Transverse colon (tissue), 4 donors: ENCODE measurements around the gene SLCO4A1.

ENCODE experiments used
- EP300 ChIP-seq: sonication (generic); formaldehyde crosslinking; IDR thresholded peaks from one replicate; pipeline ENCODE4 v1.6.1; 2017; ENCODE audit warnings: antibody characterized with exemption, low read depth
- POLR2A ChIP-seq: fragments of 450-650 bp; IDR thresholded peaks from one replicate; pipeline ENCODE4 v1.6.1; 2016; ENCODE audit warnings: antibody characterized with exemption, mild to moderate bottlenecking, moderate library complexity
- POLR2AphosphoS5 ChIP-seq, 3 donors: sonication (generic); formaldehyde crosslinking; IDR thresholded peaks; one replicate each; pipeline ENCODE4 v1.6.1; 2016; ENCODE audit warnings: antibody characterized with exemption in 3 of 3
- TF ChIP-seq, protein P1 (sequence below), 5 experiments: fragments of 200-600 bp in 3 of 5; fragments of 450-650 bp in 2 of 5; sonication (generic) in 3 of 5; IDR thresholded peaks; 1 replicate in 2 of 5; 2 replicates in 3 of 5; pipeline ENCODE4 v1.5.1; 2016 to 2017; ENCODE audit warnings: antibody characterized with exemption in 5 of 5, inconsistent platforms in 3 of 5, mild to moderate bottlenecking in 2 of 5, moderate library complexity in 1 of 5

DNA sequence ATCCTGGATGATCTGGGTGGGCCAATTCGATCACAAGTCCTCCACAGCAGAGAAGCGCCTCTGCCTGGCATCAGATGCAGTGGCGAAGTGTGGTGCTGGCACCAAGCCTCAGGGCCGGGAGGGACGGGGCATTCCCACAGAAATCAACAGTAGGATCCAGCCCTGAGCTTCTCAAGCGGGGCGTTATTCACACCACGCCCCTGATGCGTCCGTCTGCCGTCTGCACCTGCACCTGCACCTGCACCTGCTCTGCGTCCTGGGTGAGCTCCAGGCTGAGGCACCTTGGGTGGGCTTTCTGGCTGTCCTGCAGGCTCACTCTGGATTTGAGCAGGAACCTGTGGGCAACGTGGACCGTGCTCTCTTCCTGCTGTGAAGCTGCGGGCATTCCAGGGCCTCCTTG is 52.6 kb downstream of the SLCO4A1 start:
- TF ChIP-seq, protein P1, sequence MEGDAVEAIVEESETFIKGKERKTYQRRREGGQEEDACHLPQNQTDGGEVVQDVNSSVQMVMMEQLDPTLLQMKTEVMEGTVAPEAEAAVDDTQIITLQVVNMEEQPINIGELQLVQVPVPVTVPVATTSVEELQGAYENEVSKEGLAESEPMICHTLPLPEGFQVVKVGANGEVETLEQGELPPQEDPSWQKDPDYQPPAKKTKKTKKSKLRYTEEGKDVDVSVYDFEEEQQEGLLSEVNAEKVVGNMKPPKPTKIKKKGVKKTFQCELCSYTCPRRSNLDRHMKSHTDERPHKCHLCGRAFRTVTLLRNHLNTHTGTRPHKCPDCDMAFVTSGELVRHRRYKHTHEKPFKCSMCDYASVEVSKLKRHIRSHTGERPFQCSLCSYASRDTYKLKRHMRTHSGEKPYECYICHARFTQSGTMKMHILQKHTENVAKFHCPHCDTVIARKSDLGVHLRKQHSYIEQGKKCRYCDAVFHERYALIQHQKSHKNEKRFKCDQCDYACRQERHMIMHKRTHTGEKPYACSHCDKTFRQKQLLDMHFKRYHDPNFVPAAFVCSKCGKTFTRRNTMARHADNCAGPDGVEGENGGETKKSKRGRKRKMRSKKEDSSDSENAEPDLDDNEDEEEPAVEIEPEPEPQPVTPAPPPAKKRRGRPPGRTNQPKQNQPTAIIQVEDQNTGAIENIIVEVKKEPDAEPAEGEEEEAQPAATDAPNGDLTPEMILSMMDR (IDR thresholded peaks at IDR 0.05), result no peak
- no peak for TF ChIP-seq POLR2AphosphoS5 (IDR thresholded peaks at IDR 0.05)
- no peak for TF ChIP-seq POLR2A
- TF ChIP-seq EP300, result no peak
